Astrocyte of the spinal cord (primary cell): Measurements from ENCODE around the gene SPIB.

Experiments
- DNase-seq: peaks from one replicate; pipeline ENCODE4 v3.0.0; 2011; ENCODE audit warnings: low read depth, low spot score
- H3K4me3 ChIP-seq: 2 replicates; pipeline ENCODE4 v1.5.1; 2011; ENCODE audit warnings: low read depth, mild to moderate bottlenecking, low read length, moderate library complexity
- in situ Hi-C: cut with HindIII; loops from 2 replicates; pipeline ENCODE4 v1.10.0; 2017; ENCODE audit warnings: low sequenced_read_pairs
- TF ChIP-seq, protein P1 (sequence below): IDR thresholded peaks from 2 replicates; pipeline ENCODE4 v1.5.1; 2012; ENCODE audit warnings: low read depth, mild to moderate bottlenecking, low read length, inconsistent platforms

SPIB gene

GRCh38 chr19:50406156-50406820 lies 12.4 kb upstream of the SPIB start:
- no peak for DNase-seq
- H3K4me3 ChIP-seq: no peak overlapping the region
- in situ Hi-C loops: no loop called here
- TF ChIP-seq, protein P1, sequence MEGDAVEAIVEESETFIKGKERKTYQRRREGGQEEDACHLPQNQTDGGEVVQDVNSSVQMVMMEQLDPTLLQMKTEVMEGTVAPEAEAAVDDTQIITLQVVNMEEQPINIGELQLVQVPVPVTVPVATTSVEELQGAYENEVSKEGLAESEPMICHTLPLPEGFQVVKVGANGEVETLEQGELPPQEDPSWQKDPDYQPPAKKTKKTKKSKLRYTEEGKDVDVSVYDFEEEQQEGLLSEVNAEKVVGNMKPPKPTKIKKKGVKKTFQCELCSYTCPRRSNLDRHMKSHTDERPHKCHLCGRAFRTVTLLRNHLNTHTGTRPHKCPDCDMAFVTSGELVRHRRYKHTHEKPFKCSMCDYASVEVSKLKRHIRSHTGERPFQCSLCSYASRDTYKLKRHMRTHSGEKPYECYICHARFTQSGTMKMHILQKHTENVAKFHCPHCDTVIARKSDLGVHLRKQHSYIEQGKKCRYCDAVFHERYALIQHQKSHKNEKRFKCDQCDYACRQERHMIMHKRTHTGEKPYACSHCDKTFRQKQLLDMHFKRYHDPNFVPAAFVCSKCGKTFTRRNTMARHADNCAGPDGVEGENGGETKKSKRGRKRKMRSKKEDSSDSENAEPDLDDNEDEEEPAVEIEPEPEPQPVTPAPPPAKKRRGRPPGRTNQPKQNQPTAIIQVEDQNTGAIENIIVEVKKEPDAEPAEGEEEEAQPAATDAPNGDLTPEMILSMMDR: no peak

GRCh38 chr19:50406829-50407228 lies 11.9 kb upstream of the SPIB start:
- no peak for DNase-seq
- in situ Hi-C loops: no loop called here
- no peak overlapping the region for H3K4me3 ChIP-seq
- TF ChIP-seq, protein P1: no peak

- no peak for DNase-seq
- no peak overlapping the region for H3K4me3 ChIP-seq
- in situ Hi-C loops: no loop called here
- TF ChIP-seq, protein P1: no peak
These were observed 9.4 kb upstream of the SPIB start for GRCh38 chr19:50409347-50409746.

DNA sequence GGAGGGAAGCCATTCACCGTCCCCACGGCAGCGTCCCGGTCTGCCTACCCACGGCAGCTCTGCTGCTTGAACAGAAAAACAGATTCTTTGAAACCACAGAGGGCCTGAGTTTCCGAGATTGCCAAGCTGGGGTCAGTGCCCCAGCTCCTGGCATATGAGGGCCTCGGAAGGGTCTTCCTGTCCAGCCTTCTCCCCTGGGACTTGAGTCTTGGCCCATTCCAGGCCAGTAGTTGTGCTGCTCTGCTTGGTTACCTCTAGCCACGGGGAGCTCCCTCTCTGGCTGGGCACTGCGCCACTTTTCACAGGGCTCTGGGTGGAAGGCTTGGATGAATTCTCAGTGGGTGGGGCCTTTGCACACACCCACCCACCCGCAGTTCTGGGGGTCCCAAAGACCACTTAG lies 8.6 kb upstream of the SPIB start:
- no peak for DNase-seq
- TF ChIP-seq, protein P1: no peak

DNA sequence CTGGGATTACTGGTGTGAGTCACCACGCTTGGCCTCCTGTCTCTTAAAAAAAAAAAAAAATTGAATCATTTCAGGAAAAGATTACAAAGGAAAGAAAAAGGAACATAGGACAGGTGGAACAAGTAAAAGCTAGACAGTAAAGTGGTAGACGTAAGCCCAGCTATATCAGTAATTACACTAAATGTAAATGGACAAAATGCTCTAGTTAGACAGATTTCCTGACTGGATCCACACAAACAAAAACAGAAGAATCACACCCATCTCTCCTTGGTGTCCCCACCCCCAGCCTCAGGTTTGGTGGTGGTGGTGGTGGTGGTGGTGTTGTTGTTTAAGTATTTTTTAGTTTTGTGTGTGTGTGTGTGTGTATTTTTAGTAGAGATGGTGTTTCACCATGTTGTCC lies 6.3 kb upstream of the SPIB start:
- DNase-seq: no peak
- no peak overlapping the region for H3K4me3 ChIP-seq
- TF ChIP-seq, protein P1: no peak
- in situ Hi-C loops: no loop called here

More for the DNA sequence above, 8.6 kb upstream of the SPIB start:
- no peak overlapping the region for H3K4me3 ChIP-seq
- in situ Hi-C loops: no loop called here

- TF ChIP-seq, protein P1: no peak
- H3K4me3 ChIP-seq: no peak overlapping the region
- no peak for DNase-seq
- in situ Hi-C loops: no loop called here
These were observed 5.6 kb upstream of the SPIB start for GRCh38 chr19:50413096-50413495.

GRCh38 chr19:50413531-50413930 lies 5.2 kb upstream of the SPIB start:
- in situ Hi-C loops: no loop called here
- TF ChIP-seq, protein P1: no peak
- H3K4me3 ChIP-seq: no peak overlapping the region
- DNase-seq: no peak
